ENCODE measurements around the gene ZNF618. TPM values are rescaled to one million over a fixed set of nuclear protein-coding genes. Genes with fewer than 3 reads are reported as not detected.

Gene ZNF618
- polyA plus RNA-seq, 3 donors = 0.53 to 1.9 (median 0.78) TPM

DNA sequence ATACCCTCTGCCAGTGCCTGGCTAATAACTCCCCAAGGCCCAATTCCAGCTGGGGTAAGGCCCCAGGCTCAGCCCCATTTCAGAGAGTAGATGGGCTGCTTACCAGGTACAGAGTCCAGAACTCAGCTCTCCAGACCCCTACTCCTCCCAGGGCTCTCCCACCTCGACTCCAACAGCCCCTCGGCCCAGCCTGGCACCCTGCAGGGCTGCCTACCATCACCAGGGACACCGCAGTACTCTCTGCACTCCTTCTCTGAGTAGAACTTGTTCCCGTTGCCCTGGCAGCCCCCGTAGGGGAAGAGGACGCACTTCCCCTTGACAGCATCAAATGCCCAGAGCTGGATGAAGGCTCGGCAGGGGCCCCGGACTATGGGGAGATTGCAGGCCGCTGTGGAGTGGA lies 184.6 kb downstream of the ZNF618 start:
- no peaks in the 10 kb centered on the region for H3K9me3 Mint-ChIP-seq
- no peaks in the 10 kb centered on the region for H3K79me2 ChIP-seq (ENCODE audit: insufficient read depth, low read length)
- peaks cover 0 to 3% of the 10 kb centered on the region in 2 donors for H3K27me3 ChIP-seq (ENCODE audit: control insufficient read depth in 2 of 2, insufficient read depth in 2 of 2, low read length in 2 of 2)
- no peak overlapping the region for H3K9ac ChIP-seq (ENCODE audit: insufficient read depth, low read length, poor library complexity, severe bottlenecking)
- no peaks in the 10 kb centered on the region for H3K36me3 ChIP-seq (replicated peaks in 1 of 2; ENCODE audit: control insufficient read depth in 1 of 2, insufficient read depth in 2 of 2, low read length in 2 of 2)
- no peak overlapping the region for H3K4me3 ChIP-seq (replicated peaks in 1 of 3; ENCODE audit: low read depth in 2 of 3, low read length in 3 of 3)
- TF ChIP-seq, protein P1, sequence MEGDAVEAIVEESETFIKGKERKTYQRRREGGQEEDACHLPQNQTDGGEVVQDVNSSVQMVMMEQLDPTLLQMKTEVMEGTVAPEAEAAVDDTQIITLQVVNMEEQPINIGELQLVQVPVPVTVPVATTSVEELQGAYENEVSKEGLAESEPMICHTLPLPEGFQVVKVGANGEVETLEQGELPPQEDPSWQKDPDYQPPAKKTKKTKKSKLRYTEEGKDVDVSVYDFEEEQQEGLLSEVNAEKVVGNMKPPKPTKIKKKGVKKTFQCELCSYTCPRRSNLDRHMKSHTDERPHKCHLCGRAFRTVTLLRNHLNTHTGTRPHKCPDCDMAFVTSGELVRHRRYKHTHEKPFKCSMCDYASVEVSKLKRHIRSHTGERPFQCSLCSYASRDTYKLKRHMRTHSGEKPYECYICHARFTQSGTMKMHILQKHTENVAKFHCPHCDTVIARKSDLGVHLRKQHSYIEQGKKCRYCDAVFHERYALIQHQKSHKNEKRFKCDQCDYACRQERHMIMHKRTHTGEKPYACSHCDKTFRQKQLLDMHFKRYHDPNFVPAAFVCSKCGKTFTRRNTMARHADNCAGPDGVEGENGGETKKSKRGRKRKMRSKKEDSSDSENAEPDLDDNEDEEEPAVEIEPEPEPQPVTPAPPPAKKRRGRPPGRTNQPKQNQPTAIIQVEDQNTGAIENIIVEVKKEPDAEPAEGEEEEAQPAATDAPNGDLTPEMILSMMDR (IDR thresholded peaks at IDR 0.05) = no peak
- intact Hi-C loops (cut with micrococcal nuclease) = no loop called here
- no peaks in the 10 kb centered on the region for H3K4me1 ChIP-seq (ENCODE audit: control insufficient read depth in 1 of 2, insufficient read depth in 2 of 2, low read length in 2 of 2)
- H3K4me2 ChIP-seq (replicated peaks; ENCODE audit: extremely low read depth, low read length, poor library complexity, severe bottlenecking) = no peak overlapping the region
- H3K27me3 Mint-ChIP-seq (ENCODE audit: low read depth in 3 of 3) = peaks cover 5 to 17% (median 6%) of the 10 kb centered on the region in 3 donors
- no peak for DNase-seq
- H3K27ac Mint-ChIP-seq = no peak overlapping the region
- no peaks in the 10 kb centered on the region for H3K9me3 ChIP-seq (replicated peaks in 1 of 2; ENCODE audit: control insufficient read depth in 1 of 2, insufficient read depth in 1 of 2, low read length in 2 of 2)
- peaks cover 3% of the 10 kb centered on the region for H3K4me1 Mint-ChIP-seq
- H3K4me3 Mint-ChIP-seq = no peak overlapping the region
- 81% methylated on average over 6 of the region's 9 CpGs for WGBS (ENCODE audit: insufficient coverage)
- H4K20me1 ChIP-seq (ENCODE audit: insufficient read depth, low read length) = no peaks in the 10 kb centered on the region
- no peak overlapping the region for H3K27ac ChIP-seq (ENCODE audit: low read depth in 1 of 2, low read length in 2 of 2)
- no peak overlapping the region for H2AFZ ChIP-seq (ENCODE audit: insufficient read depth, low read depth, low read length, poor library complexity, severe bottlenecking)
- no peaks in the 10 kb centered on the region for H3K36me3 Mint-ChIP-seq

GRCh38 chr9:114061292-114061691 lies 185.2 kb downstream of the ZNF618 start:
- peaks cover 5 to 20% (median 6%) of the 10 kb centered on the region in 3 donors for H3K27me3 Mint-ChIP-seq (ENCODE audit: low read depth in 3 of 3)
- Histone ChIP-seq H2AFZ (ENCODE audit: insufficient read depth, low read depth, low read length, poor library complexity, severe bottlenecking) (no peak overlapping the region), H3K9me3 (replicated peaks in 1 of 2; ENCODE audit: control insufficient read depth in 1 of 2, insufficient read depth in 1 of 2, low read length in 2 of 2) (no peaks in the 10 kb centered on the region), H4K20me1 (ENCODE audit: insufficient read depth, low read length) (no peaks in the 10 kb centered on the region), H3K36me3 (replicated peaks in 1 of 2; ENCODE audit: control insufficient read depth in 1 of 2, insufficient read depth in 2 of 2, low read length in 2 of 2) (no peaks in the 10 kb centered on the region), H3K27me3 (ENCODE audit: control insufficient read depth in 2 of 2, insufficient read depth in 2 of 2, low read length in 2 of 2) (peaks cover 0 to 3% of the 10 kb centered on the region in 2 donors), H3K27ac (ENCODE audit: low read depth in 1 of 2, low read length in 2 of 2) (no peak overlapping the region), H3K4me2 (replicated peaks; ENCODE audit: extremely low read depth, low read length, poor library complexity, severe bottlenecking) (no peak overlapping the region), H3K79me2 (ENCODE audit: insufficient read depth, low read length) (no peaks in the 10 kb centered on the region), H3K4me3 (replicated peaks in 1 of 3; ENCODE audit: low read depth in 2 of 3, low read length in 3 of 3) (no peak overlapping the region), H3K4me1 (ENCODE audit: control insufficient read depth in 1 of 2, insufficient read depth in 2 of 2, low read length in 2 of 2) (no peaks in the 10 kb centered on the region), H3K9ac (ENCODE audit: insufficient read depth, low read length, poor library complexity, severe bottlenecking) (no peak overlapping the region)
- no peak for DNase-seq
- TF ChIP-seq, protein P1 (IDR thresholded peaks at IDR 0.05) = no peak
- no peak overlapping the region for H3K27ac Mint-ChIP-seq
- intact Hi-C loops (cut with micrococcal nuclease) = no loop called here
- H3K4me3 Mint-ChIP-seq = no peak overlapping the region
- no peaks in the 10 kb centered on the region for H3K36me3 Mint-ChIP-seq
- H3K9me3 Mint-ChIP-seq = no peaks in the 10 kb centered on the region
- over 99% methylated on average over 12 of the region's 12 CpGs for WGBS (ENCODE audit: insufficient coverage)
- H3K4me1 Mint-ChIP-seq = peaks cover 3% of the 10 kb centered on the region

Measured in CD14-positive monocyte (primary cell).